Measurements from ENCODE around the gene AMDHD2.

GRCh38 chr16:2487903-2488531 is 32.2 kb upstream of the AMDHD2 start:
- no peak for TF ChIP-seq CTCF (IDR thresholded peaks at IDR 0.05; ENCODE audit: low read depth, low read length, poor library complexity, severe bottlenecking)
- TF ChIP-seq EZH2phosphoT487 (IDR thresholded peaks at IDR 0.05; ENCODE audit: borderline replicate concordance, low read length) = no peak

Data from DOHH2 (cell line).